ENCODE data around the gene ARHGAP5. TPM values are rescaled to one million over a fixed set of nuclear protein-coding genes. Genes with fewer than 3 reads are reported as not detected.

Gene ARHGAP5
- total and polyA plus RNA-seq, 9 of the 15 experiments (the other 6 are each of a cell fraction or from before 2014, with no cell fraction given) = 3.1 to 21.8 (median 12.1) TPM

GRCh38 chr14:32074887-32075572 lies 2.1 kb upstream of the ARHGAP5 start:
- 52% methylated on average over 8 of the region's 8 CpGs for WGBS (ENCODE audit: insufficient coverage, low coverage, missing lambda C conversion rate)
- Histone ChIP-seq H3K27me3 (ENCODE audit: control insufficient read depth in 2 of 2, insufficient read depth in 2 of 2, low read length in 2 of 2) (no peaks in the 10 kb centered on the region), H4K20me1 (replicated peaks; ENCODE audit: control insufficient read depth, insufficient read depth, low read length) (0 out of 2 replicates have a peak, but pooled peaks cover 3% of the 10 kb centered on the region), H2AFZ (ENCODE audit: low read depth, low read length) (no peak overlapping the region), H3K36me3 (ENCODE audit: control insufficient read depth, insufficient read depth, low read length) (no peaks in the 10 kb centered on the region), H3K9ac (ENCODE audit: insufficient read depth in 1 of 2, low read depth in 2 of 2, low read length in 2 of 2) (no peak overlapping the region), H3K4me2 (ENCODE audit: insufficient read depth, low read length) (no peak overlapping the region), H3K79me2 (ENCODE audit: control insufficient read depth, insufficient read depth, low read length) (peaks cover 27% of the 10 kb centered on the region), H3K9me3 (replicated peaks; ENCODE audit: control insufficient read depth, insufficient read depth, low read depth, low read length) (no peaks in the 10 kb centered on the region), H3K9me1 (ENCODE audit: control insufficient read depth, insufficient read depth, low read length) (no peaks in the 10 kb centered on the region), H3K4me3 (no peak overlapping the region), H3K27ac (ENCODE audit: extremely low read depth, low read depth, low read length) (no peak overlapping the region), H3K4me1 (replicated peaks in 1 of 2; ENCODE audit: control insufficient read depth in 2 of 2, insufficient read depth in 2 of 2, low read length in 2 of 2) (no peaks in the 10 kb centered on the region; a peak in 1 of 5 replicates)
- ChIA-PET POLR2A (interaction anchor here (1.1 kb wide), 1 partner anchor 184 kb away, joined by 3 read pairs; no protein-coding TSS in a partner anchor), CTCF (ENCODE audit: low intra/inter-chr PET ratio) (no interaction called here)
- FAIRE-seq (no peak), DNase-seq (ENCODE audit: extremely low read depth in 1 of 4, low spot score in 3 of 4) (no peak), ATAC-seq (no peak)
- no peak for TF ChIP-seq FOXK2 (conservative IDR thresholded peaks at IDR 0.05 in 1 of 2, IDR thresholded peaks at IDR 0.05 in 1 of 2; ENCODE audit: low read depth in 2 of 2)
- in situ Hi-C loops (cut with MboI) (loop anchor here (5.0 to 25.0 kb wide), 2 partner anchors 172 to 387 kb away; no protein-coding TSS in a partner anchor), intact Hi-C loops (cut with micrococcal nuclease) (loop anchor here (10.0 kb wide), 1 partner anchor 570 kb away; no protein-coding TSS in a partner anchor)
- BruUV-seq (replicated peaks) = no TSS peak

- POLR2A ChIA-PET = interaction anchor here (0.8 to 1.5 kb wide), 2 partner anchors 13 to 174 kb away, joined by 3 to 4 read pairs; no protein-coding TSS in a partner anchor
- H4K20me1 ChIP-seq (replicated peaks; ENCODE audit: control insufficient read depth, insufficient read depth, low read length) = 0 out of 2 replicates have a peak, but pooled peaks cover 3% of the 10 kb centered on the region
- CTCF ChIA-PET (ENCODE audit: low intra/inter-chr PET ratio) = no interaction called here
- no peaks in the 10 kb centered on the region for H3K9me3 ChIP-seq (replicated peaks; ENCODE audit: control insufficient read depth, insufficient read depth, low read depth, low read length)
- H3K79me2 ChIP-seq (ENCODE audit: control insufficient read depth, insufficient read depth, low read length) = peaks cover 34% of the 10 kb centered on the region
- BruUV-seq (replicated peaks) = TSS peak; percentile 94
- H3K4me2 ChIP-seq (ENCODE audit: insufficient read depth, low read length) = peak overlapping the region; percentile 95
- ATAC-seq = peak; percentile 5; the same call in 2 of the 3 replicates
- 1% methylated on average over 13 of the region's 23 CpGs for WGBS (ENCODE audit: insufficient coverage, low coverage, missing lambda C conversion rate)
- intact Hi-C loops (cut with micrococcal nuclease) (loop anchor here (1.0 to 10.0 kb wide), 2 partner anchors 128 to 571 kb away; partner anchors contain the start of gene RNU6-8), in situ Hi-C loops (cut with MboI) (no loop called here)
- no peaks in the 10 kb centered on the region for H3K36me3 ChIP-seq (ENCODE audit: control insufficient read depth, insufficient read depth, low read length)
- no peaks in the 10 kb centered on the region for H3K9me1 ChIP-seq (ENCODE audit: control insufficient read depth, insufficient read depth, low read length)
- peak overlapping the region; percentile 78 for H3K4me3 ChIP-seq
- H3K9ac ChIP-seq (ENCODE audit: insufficient read depth in 1 of 2, low read depth in 2 of 2, low read length in 2 of 2) = peak overlapping the region; percentile 73 to 94
- no peaks in the 10 kb centered on the region; a peak in 1 of 5 replicates for H3K4me1 ChIP-seq (replicated peaks in 1 of 2; ENCODE audit: control insufficient read depth in 2 of 2, insufficient read depth in 2 of 2, low read length in 2 of 2)
- H2AFZ ChIP-seq (ENCODE audit: low read depth, low read length) = peak overlapping the region; percentile 98
- DNase-seq (ENCODE audit: extremely low read depth in 1 of 4, low spot score in 3 of 4) = peak in 3 of 4 experiments; percentile 14 to 23 (median 16)
- H3K27me3 ChIP-seq (ENCODE audit: control insufficient read depth in 2 of 2, insufficient read depth in 2 of 2, low read length in 2 of 2) = no peaks in the 10 kb centered on the region
- peak; percentile 49 for FAIRE-seq
- peak overlapping the region; percentile 91 for H3K27ac ChIP-seq (ENCODE audit: extremely low read depth, low read depth, low read length)
- TF ChIP-seq MIER1 (IDR thresholded peaks at IDR 0.05; ENCODE audit: low read depth) (no peak), RBBP5 (IDR thresholded peaks at IDR 0.05; ENCODE audit: borderline replicate concordance, insufficient read depth, low read length, poor library complexity, severe bottlenecking) (peak; percentile 35), NRF1 (conservative IDR thresholded peaks at IDR 0.05 in 1 of 2, IDR thresholded peaks at IDR 0.05 in 1 of 2) (0 out of 4 replicates have a peak, but pooled peaks of 1 of the 2 experiments have one; percentile 8), ZFX (CRISPR knock-in tag; IDR thresholded peaks at IDR 0.05) (peak; percentile 40; the same call in 1 of the 2 replicates), GTF3C2 (IDR thresholded peaks at IDR 0.05; ENCODE audit: borderline replicate concordance, extremely low read depth, insufficient read length) (no peak), CCNT2 (IDR thresholded peaks at IDR 0.05; ENCODE audit: borderline replicate concordance, extremely low read depth, insufficient read length, low read depth, low read length) (no peak)
Observed at GRCh38 chr14:32075672-32076277, 1.3 kb upstream of the ARHGAP5 start.

All from K562 (cell line).